Measurements from ENCODE around the gene PTPRT.

PTPRT gene

GRCh38 chr20:42074944-42075343 is 1114.8 kb downstream of the PTPRT start:
- H3K36me3 ChIP-seq (replicated peaks; ENCODE audit: insufficient read depth, low read length), result no peaks in the 10 kb centered on the region
- H3K4me2 ChIP-seq (ENCODE audit: low read depth, low read length), result no peak overlapping the region
- H3K9me2 ChIP-seq (replicated peaks; ENCODE audit: insufficient read depth, low read length), result no peaks in the 10 kb centered on the region
- no peaks in the 10 kb centered on the region for H3K27me3 ChIP-seq (replicated peaks; ENCODE audit: insufficient read depth, low read length)
- DNase-seq, result no peak
- no peak overlapping the region for H3K9ac ChIP-seq (ENCODE audit: low read length)
- H3K4me3 ChIP-seq (ENCODE audit: low read length), result no peak overlapping the region
- H4K20me1 ChIP-seq (ENCODE audit: insufficient read depth, low read length), result no peaks in the 10 kb centered on the region
- no peaks in the 10 kb centered on the region for H3K79me2 ChIP-seq (ENCODE audit: low read length)
- H3K9me3 ChIP-seq (replicated peaks; ENCODE audit: insufficient read depth, low read length), result no peaks in the 10 kb centered on the region
- TF ChIP-seq CTCF (IDR thresholded peaks at IDR 0.05; ENCODE audit: low read length) (no peak), EZH2phosphoT487 (IDR thresholded peaks at IDR 0.05; ENCODE audit: low read length) (no peak), EZH2 (optimal IDR thresholded peaks at IDR 0.05; ENCODE audit: low read depth, low read length) (no peak)
- H3K27ac ChIP-seq (ENCODE audit: low read length), result no peak overlapping the region
- no peaks in the 10 kb centered on the region for H3F3A ChIP-seq (ENCODE audit: insufficient read depth, low read length)
- H2AFZ ChIP-seq (ENCODE audit: low read length), result no peak overlapping the region
- no peaks in the 10 kb centered on the region for H3K4me1 ChIP-seq (ENCODE audit: low read length)

DNA sequence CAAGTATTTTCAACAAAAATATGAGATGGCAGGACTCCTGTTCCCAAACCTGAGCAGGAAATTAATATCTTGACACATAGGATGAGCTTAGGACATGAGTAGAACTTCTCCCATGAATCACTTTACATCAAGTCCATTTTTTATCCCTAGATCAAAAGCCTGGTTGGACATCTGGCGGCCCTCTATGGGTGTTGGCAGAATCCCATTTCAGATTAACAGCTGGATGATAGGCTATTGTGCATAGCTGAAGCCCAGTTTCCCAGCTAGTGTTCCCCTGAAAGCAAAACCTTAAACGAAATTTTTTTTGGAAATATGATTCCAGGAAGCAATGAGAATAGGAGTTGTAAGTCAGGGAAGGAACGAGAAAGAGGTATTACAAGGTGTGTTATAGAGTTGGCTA is 1122.1 kb downstream of the PTPRT start:
- H3F3A ChIP-seq (ENCODE audit: insufficient read depth, low read length), result no peaks in the 10 kb centered on the region
- H3K36me3 ChIP-seq (replicated peaks; ENCODE audit: insufficient read depth, low read length), result no peaks in the 10 kb centered on the region
- no peak overlapping the region for H3K9ac ChIP-seq (ENCODE audit: low read length)
- TF ChIP-seq EZH2phosphoT487 (IDR thresholded peaks at IDR 0.05; ENCODE audit: low read length), result no peak
- no peak for TF ChIP-seq CTCF (IDR thresholded peaks at IDR 0.05; ENCODE audit: low read length)
- no peak for TF ChIP-seq EZH2 (optimal IDR thresholded peaks at IDR 0.05; ENCODE audit: low read depth, low read length)
- no peak overlapping the region for H3K4me3 ChIP-seq (ENCODE audit: low read length)
- no peaks in the 10 kb centered on the region for H3K9me2 ChIP-seq (replicated peaks; ENCODE audit: insufficient read depth, low read length)
- H3K79me2 ChIP-seq (ENCODE audit: low read length), result no peaks in the 10 kb centered on the region
- H2AFZ ChIP-seq (ENCODE audit: low read length), result no peak overlapping the region
- no peaks in the 10 kb centered on the region for H3K9me3 ChIP-seq (replicated peaks; ENCODE audit: insufficient read depth, low read length)
- no peaks in the 10 kb centered on the region for H3K27me3 ChIP-seq (replicated peaks; ENCODE audit: insufficient read depth, low read length)
- H3K4me2 ChIP-seq (ENCODE audit: low read depth, low read length), result no peak overlapping the region
- no peak for DNase-seq
- H3K4me1 ChIP-seq (ENCODE audit: low read length), result no peaks in the 10 kb centered on the region
- no peak overlapping the region for H3K27ac ChIP-seq (ENCODE audit: low read length)
- H4K20me1 ChIP-seq (ENCODE audit: insufficient read depth, low read length), result no peaks in the 10 kb centered on the region

DNA sequence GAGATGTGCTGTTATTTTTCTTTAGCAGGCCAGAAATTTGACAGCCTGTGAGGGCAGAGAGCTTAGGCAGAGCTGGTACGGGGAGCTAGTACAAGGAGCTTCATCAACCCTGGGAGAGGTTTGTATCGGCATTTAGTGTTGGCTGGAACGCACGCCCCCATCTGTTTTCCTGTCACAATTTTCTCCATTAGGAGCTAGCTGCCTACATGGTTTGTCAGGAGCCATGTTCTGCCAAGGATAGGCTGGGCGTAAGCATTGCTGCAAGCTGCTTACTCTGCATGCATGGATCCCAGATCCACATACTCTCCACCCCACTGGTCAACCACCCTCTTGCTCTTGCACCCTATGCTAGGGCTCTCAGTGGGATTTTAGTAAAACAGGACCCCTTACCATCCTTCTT is 1122.5 kb downstream of the PTPRT start:
- H3K27ac ChIP-seq (ENCODE audit: low read length), result no peak overlapping the region
- H3K9me2 ChIP-seq (replicated peaks; ENCODE audit: insufficient read depth, low read length), result no peaks in the 10 kb centered on the region
- no peaks in the 10 kb centered on the region for H3K4me1 ChIP-seq (ENCODE audit: low read length)
- no peaks in the 10 kb centered on the region for H3K9me3 ChIP-seq (replicated peaks; ENCODE audit: insufficient read depth, low read length)
- H3K4me2 ChIP-seq (ENCODE audit: low read depth, low read length), result no peak overlapping the region
- no peak overlapping the region for H3K4me3 ChIP-seq (ENCODE audit: low read length)
- TF ChIP-seq EZH2phosphoT487 (IDR thresholded peaks at IDR 0.05; ENCODE audit: low read length) (no peak), EZH2 (optimal IDR thresholded peaks at IDR 0.05; ENCODE audit: low read depth, low read length) (no peak), CTCF (IDR thresholded peaks at IDR 0.05; ENCODE audit: low read length) (no peak)
- no peaks in the 10 kb centered on the region for H3K27me3 ChIP-seq (replicated peaks; ENCODE audit: insufficient read depth, low read length)
- no peaks in the 10 kb centered on the region for H3K36me3 ChIP-seq (replicated peaks; ENCODE audit: insufficient read depth, low read length)
- H3K79me2 ChIP-seq (ENCODE audit: low read length), result no peaks in the 10 kb centered on the region
- H3F3A ChIP-seq (ENCODE audit: insufficient read depth, low read length), result no peaks in the 10 kb centered on the region
- no peak for DNase-seq
- no peak overlapping the region for H2AFZ ChIP-seq (ENCODE audit: low read length)
- no peaks in the 10 kb centered on the region for H4K20me1 ChIP-seq (ENCODE audit: insufficient read depth, low read length)
- no peak overlapping the region for H3K9ac ChIP-seq (ENCODE audit: low read length)

Measured in MM.1S (cell line).